ENCODE results near the gene HAVCR2.
A peak's percentile ranks its signal among the peaks of the same experiment; 100 is the strongest.

The HAVCR2 gene

DNA sequence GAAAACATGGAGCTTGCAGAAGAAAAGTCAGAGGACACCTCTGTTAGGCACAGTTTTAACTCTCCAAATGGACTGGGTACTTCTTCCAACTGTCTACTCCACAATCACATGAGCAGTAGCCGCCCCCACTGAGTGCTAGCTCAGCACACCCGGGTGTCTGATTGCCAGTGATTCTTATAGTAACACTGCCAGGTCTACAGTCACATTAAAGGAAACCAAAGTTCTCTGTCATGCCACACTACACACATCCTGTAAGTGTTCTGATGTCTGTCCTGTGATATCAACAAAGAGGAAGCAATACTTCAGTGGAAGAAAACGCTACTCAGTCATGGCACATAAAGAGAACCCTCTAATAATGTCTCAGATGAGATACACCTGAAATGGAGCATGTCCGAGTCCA is at the start of gene HAVCR2:
Gene HAVCR2, minus strand, starts transcription at position 69 of the 400 bp plus-strand sequence. Its CDS starts 61 bp downstream, at position 8.
- no peak for DNase-seq (ENCODE audit: low read depth in 2 of 2)

DNA sequence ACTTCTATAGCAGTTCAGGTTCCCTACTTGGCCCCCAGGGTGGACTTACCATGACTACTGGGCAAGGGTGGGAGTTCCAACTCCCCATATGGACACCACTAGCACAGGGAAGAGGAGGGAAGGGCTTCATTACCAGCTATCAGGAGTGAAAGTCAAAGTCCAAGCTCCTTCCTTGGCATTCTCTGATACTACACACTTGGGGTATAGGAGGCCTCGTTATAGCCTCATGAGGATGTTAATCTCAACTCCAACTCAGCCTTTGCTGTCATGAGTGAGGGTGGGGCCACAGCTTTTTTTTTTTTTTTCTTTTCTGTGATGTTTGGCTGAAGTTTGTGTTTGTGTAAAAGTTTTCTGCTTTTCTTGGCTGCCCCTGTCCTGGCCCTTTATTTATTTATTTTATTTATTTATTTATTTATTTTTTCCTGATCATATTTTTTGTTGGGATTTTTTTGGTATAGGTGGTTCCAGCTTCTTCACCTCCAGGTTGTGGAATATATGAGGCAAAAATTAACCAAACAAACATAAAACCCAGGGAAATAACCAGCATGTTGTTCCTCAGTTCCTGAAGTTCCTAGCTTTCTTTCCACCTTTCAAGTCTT is 48.5 kb upstream of the HAVCR2 start:
- DNase-seq (ENCODE audit: low read depth in 2 of 2), result no peak

GRCh38 chr5:157155297-157155696 is 46.5 kb upstream of the HAVCR2 start:
- no peak for DNase-seq (ENCODE audit: low read depth in 2 of 2)

DNA sequence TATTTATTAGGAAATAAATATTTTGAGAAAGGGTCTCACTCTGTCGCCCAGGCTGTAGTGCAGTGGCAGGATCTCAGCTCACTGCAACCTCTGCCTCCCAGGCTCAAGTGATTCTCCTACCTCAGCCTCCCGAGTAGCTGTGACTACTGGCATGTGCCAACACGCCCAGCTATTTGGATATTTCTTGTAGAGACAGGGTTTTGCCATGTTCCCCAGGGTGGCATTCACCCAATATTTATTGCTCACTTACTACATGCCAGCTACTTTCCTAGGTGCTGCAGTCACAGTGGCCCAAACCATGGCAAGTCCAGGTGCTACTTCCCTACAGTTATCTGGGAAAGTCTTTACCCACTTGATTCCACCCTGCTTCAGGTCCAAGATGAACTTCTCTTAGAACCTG is 42.2 kb upstream of the HAVCR2 start:
- DNase-seq (ENCODE audit: low read depth in 2 of 2), result no peak

GRCh38 chr5:157148734-157149615 is 40.1 kb upstream of the HAVCR2 start:
- DNase-seq (ENCODE audit: low read depth in 2 of 2), result peak; percentile 44 to 77

- no peak for DNase-seq (ENCODE audit: low read depth in 2 of 2)
Measured at GRCh38 chr5:157143127-157143971, 34.5 kb upstream of the HAVCR2 start.

GRCh38 chr5:157142317-157143126 is 33.7 kb upstream of the HAVCR2 start, which contains the start of gene MED7:
MED7 (minus strand) TSS chr5:157142865; CDS start chr5:157139431, 3,434 bp downstream.
- DNase-seq (ENCODE audit: low read depth in 2 of 2), result peak; percentile 76 to 91

- no peak for DNase-seq (ENCODE audit: low read depth in 2 of 2)
Measured at GRCh38 chr5:157137691-157138090, 28.8 kb upstream of the HAVCR2 start.

DNA sequence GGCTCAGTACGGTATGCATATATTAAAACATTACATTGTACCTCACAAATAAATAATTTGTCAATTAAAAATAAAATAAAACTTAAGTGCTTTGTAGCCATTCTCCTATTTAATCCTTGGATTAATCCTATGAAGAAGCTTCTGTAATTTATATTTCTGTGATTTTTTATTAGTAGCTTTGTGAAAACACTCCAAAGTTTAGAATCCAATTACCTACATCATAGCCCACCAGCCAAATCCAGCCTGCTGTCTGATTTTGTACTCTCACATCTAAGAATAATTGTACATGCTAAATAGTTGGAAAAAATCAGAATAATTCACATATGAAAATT is 23.4 kb upstream of the HAVCR2 start:
- DNase-seq (ENCODE audit: low read depth in 2 of 2), result no peak

DNA sequence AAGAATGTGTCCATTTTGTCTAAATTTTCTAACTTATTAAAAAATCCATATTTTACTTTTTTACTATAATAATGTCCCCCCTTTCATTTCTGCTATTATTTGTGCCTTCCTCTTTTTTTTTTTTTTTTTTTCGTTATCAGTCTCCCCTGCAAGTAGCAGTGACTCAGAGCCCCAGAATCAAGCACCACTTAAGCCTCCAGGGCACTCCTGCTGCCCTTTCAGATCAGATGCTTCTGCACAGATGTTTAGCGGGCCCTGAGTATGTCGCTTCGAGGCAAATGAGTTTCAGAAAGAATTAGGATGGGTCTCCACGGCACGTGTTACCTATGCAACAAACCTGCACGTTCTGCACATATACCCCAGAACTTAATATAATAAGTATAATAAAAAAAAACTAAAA is 22.1 kb upstream of the HAVCR2 start:
- no peak for DNase-seq (ENCODE audit: low read depth in 2 of 2)

DNA sequence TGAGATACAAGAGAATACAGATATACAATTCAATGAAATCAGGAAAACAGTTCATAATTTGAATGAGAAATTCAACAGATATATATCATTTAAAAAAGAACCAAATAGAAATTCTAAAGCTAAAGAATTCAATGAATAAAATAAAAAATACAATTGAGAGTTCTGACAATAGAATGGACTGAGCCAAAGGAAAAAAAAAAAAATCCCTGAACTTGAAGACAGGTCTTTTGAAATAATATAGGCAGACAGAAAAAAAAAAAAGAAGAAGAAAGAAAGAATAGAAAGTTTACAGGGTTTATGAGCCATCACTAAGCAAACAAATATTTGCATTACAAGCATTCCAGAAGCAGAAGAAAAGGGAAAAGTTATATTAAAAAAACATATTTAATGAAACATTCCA is 12.9 kb upstream of the HAVCR2 start:
- no peak for DNase-seq (ENCODE audit: low read depth in 2 of 2)

DNA sequence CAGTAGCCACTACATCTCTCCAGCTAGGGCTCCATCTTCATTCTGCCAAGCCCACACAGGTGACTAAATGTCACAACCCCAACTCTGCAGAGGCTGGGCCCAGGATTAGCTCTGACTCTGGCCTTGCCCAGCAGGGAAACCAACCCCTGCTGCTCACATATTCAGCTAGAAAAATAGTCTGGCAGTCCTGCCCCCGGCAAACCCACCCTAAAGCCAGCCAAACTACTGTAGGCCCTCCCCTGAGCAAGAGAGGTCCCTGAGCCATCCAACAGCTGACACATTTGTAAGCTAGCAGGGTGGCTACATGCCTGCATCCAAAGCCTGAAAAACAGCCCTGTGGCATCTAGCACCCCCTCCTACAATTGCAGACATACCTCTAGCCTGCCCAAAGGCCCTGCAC is 11.3 kb upstream of the HAVCR2 start:
- DNase-seq (ENCODE audit: low read depth in 2 of 2), result no peak

DNA sequence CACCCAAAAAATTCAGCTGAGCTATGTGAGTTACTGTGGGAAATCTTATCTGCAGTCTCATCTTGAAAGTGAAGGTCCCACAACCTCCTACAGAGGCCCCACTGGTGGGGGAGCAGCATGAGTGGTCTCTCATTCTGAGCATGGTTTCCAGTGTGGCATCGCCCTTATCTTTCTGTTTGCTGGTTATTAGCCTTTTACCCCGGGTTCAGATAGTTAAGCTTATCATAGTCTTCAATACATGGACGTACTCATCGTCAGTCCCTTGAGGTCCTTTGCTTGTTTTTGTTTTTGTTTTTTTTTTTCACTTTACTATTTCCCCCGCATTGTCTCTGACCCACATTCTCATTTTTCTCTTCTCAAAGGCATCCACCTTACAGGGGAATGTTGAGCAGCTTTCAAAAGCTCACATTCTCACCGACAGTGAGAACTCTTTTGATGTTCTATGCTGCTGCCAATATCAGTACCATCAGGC is 7.7 kb upstream of the HAVCR2 start:
- no peak for DNase-seq (ENCODE audit: low read depth in 2 of 2)

- no peak for DNase-seq (ENCODE audit: low read depth in 2 of 2)
Measured at GRCh38 chr5:157115502-157115901, 6.7 kb upstream of the HAVCR2 start.

GRCh38 chr5:157115012-157115411 is 6.2 kb upstream of the HAVCR2 start:
- DNase-seq (ENCODE audit: low read depth in 2 of 2), result no peak

GRCh38 chr5:157113002-157113401 is 4.2 kb upstream of the HAVCR2 start:
- DNase-seq (ENCODE audit: low read depth in 2 of 2), result no peak

DNA sequence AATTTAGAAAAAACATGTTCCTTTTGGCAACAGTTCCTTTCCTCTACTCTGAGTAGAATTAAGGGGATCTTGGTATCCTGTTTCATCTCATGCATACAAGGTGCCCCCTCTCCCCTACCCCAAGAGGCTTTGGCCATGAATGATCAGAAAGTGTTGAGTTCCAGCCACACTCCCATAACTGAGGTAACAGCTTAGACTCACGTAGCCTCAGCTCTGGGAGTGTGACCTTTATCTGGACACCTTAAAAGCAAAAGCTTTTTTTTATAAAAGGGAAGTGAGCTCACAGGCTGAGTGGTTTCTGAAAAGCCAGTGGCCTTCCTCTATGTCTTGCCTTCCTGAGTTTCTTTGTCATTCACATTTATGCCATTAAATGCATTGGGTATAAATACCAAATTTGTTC is 900 bp upstream of the HAVCR2 start:
- no peak for DNase-seq (ENCODE audit: low read depth in 2 of 2)

- no peak for DNase-seq (ENCODE audit: low read depth in 2 of 2)
Measured at GRCh38 chr5:157107508-157107907, 1.3 kb downstream of the HAVCR2 start.

DNA sequence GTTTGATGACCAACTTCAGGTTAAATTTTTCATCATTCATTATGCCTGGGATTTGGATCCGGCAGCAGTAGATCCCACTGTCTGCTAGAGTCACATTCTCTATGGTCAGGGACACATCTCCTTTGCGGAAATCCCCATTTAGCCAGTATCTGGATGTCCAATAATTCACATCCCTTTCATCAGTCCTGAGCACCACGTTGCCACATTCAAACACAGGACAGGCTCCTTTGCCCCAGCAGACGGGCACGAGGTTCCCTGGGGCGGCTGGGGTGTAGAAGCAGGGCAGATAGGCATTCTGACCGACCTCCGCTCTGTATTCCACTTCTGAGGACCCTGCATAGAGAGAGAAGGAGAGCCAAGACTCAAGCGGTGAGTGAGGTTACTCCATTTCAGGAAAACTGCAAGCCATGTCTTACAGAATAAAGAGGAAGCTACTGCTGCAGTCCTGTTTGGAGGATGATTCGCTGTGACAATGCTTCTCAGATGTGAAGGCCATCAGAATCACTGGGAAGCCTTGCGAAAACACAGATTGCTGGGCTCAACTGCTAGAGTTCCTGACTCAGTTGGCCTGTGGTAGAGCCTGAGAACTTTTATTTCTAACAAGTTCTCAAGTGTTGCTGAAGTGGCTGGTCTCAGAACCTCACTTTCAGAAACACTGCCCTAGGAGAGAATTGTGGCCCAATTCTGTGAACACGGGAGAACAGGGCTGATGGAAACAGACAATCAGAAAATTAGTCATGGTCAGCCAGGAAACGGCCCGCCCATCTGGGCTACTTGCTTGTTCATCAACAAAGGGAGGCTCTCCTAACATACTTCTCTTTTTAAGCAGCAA is 2.0 kb downstream of the HAVCR2 start:
- no peak for DNase-seq (ENCODE audit: low read depth in 2 of 2)

DNA sequence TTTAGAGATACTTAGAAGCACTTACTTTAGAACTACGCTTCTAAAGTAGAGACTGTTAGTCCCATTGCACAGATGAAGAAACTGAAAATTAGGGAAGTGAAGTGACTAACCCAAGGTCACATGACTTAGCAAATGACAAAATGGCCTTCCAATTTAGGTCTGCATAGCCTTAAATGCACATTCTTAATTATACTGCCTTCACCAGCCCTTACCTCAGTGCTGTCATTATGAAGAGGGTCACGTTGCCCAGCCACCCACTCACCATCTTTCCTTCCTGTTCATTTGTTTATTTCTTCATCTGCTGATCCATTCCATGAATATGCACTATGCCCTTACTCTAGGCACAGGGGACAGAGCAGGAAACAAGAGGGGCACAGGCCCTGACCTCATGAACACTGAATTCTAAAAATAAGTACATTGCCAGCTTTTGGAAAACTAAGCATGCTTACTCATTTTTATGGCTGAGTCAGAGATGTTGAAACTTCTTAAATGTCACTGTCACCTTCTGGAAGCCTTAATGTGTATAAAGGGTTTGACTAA is 8.6 kb downstream of the HAVCR2 start:
- no peak for DNase-seq (ENCODE audit: low read depth in 2 of 2)
